ENCODE data around the gene TSPAN18. TPM values are rescaled to one million over a fixed set of nuclear protein-coding genes. Genes with fewer than 3 reads are reported as not detected.

The TSPAN18 gene
- total RNA-seq, 1 experiment from 2014 or later: 18.3 TPM

GRCh38 chr11:44787981-44788380, 61.2 kb downstream of the TSPAN18 start:
- no peaks in the 10 kb centered on the region for H4K20me1 ChIP-seq (ENCODE audit: insufficient read depth)
- H3K4me2 ChIP-seq (ENCODE audit: low read length): no peak overlapping the region
- no peaks in the 10 kb centered on the region for H3K79me2 ChIP-seq (ENCODE audit: insufficient read depth, low read length)
- POLR2A ChIA-PET: no interaction called here
- intact Hi-C loops (cut with micrococcal nuclease): no loop called here
- no peak overlapping the region for H2AFZ ChIP-seq (ENCODE audit: low read depth, low read length, poor library complexity, severe bottlenecking)
- no peak overlapping the region for H3K4me3 ChIP-seq (replicated peaks in 1 of 2; ENCODE audit: low read depth in 1 of 2, low read length in 2 of 2)
- no peaks in the 10 kb centered on the region for H3K9me2 ChIP-seq (ENCODE audit: insufficient read depth)
- no peaks in the 10 kb centered on the region for H3K27me3 ChIP-seq (ENCODE audit: insufficient read depth, low read length)
- DNase-seq (ENCODE audit: low read depth, low spot score) (no peak), ATAC-seq (no peak)
- no peak overlapping the region for H3K9ac ChIP-seq (ENCODE audit: low read length)
- BruUV-seq (replicated peaks): no TSS peak
- RAD21 ChIA-PET (ENCODE audit: low non-redundant PET in 1 of 2, low total read pairs in 2 of 2, uncharacterized antibody in 2 of 2, unreplicated experiment in 2 of 2): no interaction called here
- no peak overlapping the region for H3K27ac ChIP-seq (ENCODE audit: low read depth, low read length)
- TF ChIP-seq EZH2phosphoT487 (IDR thresholded peaks at IDR 0.05; ENCODE audit: borderline replicate concordance) (no peak), EGR1 (IDR thresholded peaks at IDR 0.05; ENCODE audit: low read depth) (no peak), ZNF274 (IDR thresholded peaks at IDR 0.05; ENCODE audit: low read depth, low read length) (no peak), TCF7L2 (IDR thresholded peaks at IDR 0.05; ENCODE audit: borderline replicate concordance, extremely low read depth, insufficient read depth, insufficient read length) (no peak), ATF3 (IDR thresholded peaks at IDR 0.05) (no peak), SP1 (IDR thresholded peaks at IDR 0.05; ENCODE audit: low read depth) (no peak), JUND (IDR thresholded peaks at IDR 0.05) (no peak), EZH2 (IDR thresholded peaks at IDR 0.05) (no peak), ZFX (IDR thresholded peaks at IDR 0.05) (no peak), POLR2A (IDR thresholded peaks at IDR 0.05; ENCODE audit: borderline replicate concordance, extremely low read depth, insufficient read depth, insufficient read length) (no peak), SIN3A (IDR thresholded peaks at IDR 0.05; ENCODE audit: low read depth) (no peak), FOSL1 (IDR thresholded peaks at IDR 0.05; ENCODE audit: low read depth) (no peak), SRF (IDR thresholded peaks at IDR 0.05; ENCODE audit: low read depth) (no peak)
- TF ChIP-seq, protein P1, sequence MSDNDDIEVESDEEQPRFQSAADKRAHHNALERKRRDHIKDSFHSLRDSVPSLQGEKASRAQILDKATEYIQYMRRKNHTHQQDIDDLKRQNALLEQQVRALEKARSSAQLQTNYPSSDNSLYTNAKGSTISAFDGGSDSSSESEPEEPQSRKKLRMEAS (IDR thresholded peaks at IDR 0.05): no peak
- TF ChIP-seq, protein P2, sequence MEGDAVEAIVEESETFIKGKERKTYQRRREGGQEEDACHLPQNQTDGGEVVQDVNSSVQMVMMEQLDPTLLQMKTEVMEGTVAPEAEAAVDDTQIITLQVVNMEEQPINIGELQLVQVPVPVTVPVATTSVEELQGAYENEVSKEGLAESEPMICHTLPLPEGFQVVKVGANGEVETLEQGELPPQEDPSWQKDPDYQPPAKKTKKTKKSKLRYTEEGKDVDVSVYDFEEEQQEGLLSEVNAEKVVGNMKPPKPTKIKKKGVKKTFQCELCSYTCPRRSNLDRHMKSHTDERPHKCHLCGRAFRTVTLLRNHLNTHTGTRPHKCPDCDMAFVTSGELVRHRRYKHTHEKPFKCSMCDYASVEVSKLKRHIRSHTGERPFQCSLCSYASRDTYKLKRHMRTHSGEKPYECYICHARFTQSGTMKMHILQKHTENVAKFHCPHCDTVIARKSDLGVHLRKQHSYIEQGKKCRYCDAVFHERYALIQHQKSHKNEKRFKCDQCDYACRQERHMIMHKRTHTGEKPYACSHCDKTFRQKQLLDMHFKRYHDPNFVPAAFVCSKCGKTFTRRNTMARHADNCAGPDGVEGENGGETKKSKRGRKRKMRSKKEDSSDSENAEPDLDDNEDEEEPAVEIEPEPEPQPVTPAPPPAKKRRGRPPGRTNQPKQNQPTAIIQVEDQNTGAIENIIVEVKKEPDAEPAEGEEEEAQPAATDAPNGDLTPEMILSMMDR (IDR thresholded peaks at IDR 0.05 in 2 of 3, conservative IDR thresholded peaks at IDR 0.05 in 1 of 3; ENCODE audit: borderline replicate concordance in 1 of 3, insufficient read depth in 1 of 3, low read depth in 2 of 3, low read length in 2 of 3): no peak
- no peaks in the 10 kb centered on the region for H3K4me1 ChIP-seq (ENCODE audit: control insufficient read depth in 1 of 2, insufficient read depth in 2 of 2, low read length in 2 of 2)
- no peaks in the 10 kb centered on the region for H3K36me3 ChIP-seq (ENCODE audit: control insufficient read depth in 1 of 2, insufficient read depth in 2 of 2, low read length in 2 of 2)
- CTCF ChIA-PET: no interaction called here
- H3K9me3 ChIP-seq (ENCODE audit: control insufficient read depth in 1 of 2, insufficient read depth in 1 of 2, low read depth in 1 of 2, low read length in 2 of 2): no peaks in the 10 kb centered on the region

Measured in HCT116 (cell line).